Stimulated activated CD8-positive, alpha-beta memory T cell treated with anti-CD3 and anti-CD28 coated beads, Interleukin-15, amount 100 ng/mL, for 1 hour (primary cell): ENCODE measurements around the gene ECE1.

Source experiments
- DNase-seq: peaks from one replicate; pipeline ENCODE4 v3.0.0-alpha.2; 2020; ENCODE audit warnings: low read depth

ECE1 gene

DNA sequence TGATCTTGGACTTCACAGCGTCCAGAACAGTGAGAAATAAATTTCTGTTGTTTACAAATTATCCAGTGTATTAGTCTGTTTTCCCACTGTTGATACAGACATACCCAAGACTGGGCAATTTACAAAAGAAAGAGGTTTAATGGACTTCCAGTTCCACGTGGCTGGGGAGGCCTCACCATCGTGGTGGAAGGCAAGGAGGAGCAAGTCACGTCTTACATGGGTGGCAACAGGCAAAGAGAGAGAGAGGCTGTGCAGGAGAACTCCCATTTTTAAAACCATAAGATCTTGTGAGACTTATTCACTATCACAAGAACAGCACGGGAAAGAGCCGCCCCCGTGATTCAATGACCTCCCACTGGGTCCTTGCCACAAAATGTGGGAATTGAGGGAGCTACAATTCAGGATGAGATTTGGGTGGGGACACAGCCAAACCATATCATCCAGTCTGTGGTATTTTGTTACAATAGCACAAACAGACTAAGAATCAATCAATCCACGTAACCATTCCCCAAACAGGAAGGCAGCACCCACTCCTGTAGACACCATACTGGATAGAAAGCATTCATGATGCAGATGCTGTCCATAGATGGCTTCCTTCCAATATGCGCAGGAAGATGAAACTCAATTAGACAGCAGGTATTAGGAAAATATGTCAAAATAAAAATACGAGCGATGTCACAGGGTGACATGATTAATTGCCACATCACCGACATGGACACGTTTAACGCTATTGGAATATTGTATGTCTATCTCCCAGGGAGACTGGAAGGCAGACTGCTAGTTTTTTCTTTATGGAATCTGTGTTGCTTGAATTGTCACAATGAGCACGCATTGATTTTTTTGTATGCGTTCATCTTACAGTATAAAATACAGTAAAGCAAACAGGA, 22.8 kb downstream of the ECE1 start:
- no peak for DNase-seq

DNA sequence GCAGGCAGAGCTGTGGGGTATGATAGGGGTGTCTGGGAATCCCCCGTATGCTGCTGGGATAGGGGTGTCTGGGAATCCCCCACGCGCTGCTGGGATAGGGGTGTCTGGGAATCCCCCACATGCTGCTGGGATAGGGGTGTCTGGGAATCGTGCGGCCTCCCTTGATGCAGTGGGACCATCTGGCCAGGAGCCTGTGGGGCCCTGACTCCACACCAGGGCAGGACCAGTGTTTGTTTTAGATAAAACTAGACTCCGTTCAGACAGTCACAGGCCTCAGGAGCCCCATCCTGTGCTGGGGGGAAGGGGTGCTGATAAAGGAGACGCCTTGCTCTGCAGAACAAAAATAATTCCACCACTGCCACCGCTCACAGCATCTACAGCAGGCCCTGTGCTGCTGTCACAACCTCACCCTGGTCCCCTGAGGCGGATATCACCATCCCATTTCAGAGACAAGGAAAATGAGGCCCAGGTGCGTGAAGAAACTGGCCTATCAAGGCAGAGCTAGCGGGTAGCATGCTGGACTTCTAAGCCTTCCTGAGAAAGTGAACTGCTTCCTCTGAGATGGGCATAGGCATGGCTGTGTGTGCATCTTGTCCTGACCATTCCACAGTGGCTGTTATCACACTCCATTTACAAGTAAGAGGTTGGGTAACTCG, 24.0 kb downstream of the ECE1 start:
- DNase-seq: no peak

DNA sequence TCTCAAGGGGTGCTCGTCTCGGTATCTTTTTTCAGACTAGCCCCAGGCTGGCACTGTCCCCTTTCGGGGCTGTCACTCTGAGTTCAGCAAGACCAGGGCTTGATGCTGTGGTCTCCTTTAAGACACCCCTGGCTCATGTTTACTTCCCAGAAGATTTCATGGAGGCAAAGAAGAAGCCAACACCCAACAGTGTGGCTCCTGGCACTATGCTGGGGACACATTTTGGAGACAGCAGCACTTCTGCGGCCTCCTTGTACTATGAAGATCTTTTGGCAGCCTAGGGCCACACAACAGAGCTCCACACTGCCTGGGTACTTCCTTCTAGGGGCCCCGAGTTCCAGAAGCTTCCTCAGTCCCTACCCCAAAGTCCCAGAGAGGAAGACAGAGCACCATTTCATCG, 24.6 kb downstream of the ECE1 start:
- DNase-seq: no peak

DNA sequence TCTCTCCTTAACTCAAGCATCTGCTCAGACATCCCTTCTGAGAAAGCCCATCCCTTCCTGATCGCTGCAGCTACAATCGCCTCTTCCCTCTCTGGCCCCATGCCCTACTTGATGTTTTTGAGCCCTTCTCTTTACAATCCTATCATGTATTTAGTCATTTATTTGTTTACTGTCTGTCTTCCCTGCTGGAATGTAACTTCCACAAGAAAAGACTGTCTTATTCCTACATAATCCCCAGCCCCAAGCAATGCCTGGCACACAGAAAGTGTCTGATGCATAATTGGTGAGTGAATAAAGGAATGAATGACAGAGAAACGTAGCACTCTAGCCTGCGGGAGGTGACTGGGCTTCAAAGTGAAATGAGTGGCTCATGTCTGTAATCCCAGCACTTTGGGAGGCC, 25.4 kb downstream of the ECE1 start:
- DNase-seq: no peak

DNA sequence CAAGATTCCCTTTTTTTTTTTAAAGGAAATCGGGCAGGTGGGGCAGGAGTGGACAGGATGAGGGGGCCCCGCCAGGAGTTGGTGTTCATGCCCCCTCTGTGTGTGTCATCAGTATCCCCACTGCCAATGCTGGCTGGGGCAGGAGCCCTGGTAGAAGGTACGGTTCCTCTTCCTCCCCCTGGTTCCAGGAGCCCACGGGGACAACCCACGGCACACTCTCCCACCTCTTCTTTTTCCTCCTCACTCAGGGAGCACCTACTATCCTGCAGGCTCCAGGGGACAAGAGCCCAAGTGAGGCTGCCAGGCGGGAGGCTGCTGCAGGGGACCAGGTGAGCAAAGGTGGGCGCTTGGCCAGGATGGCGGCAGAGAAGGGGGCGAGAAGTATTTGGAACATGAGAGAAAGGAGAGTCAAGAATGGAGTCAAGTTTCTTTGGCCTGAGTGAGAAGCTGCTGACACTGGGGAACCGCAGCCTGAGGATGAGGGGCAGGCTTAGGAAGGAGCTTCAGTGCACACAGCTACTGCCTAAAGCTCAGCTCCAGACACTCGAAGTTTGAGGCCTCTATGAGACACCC, 26.5 kb downstream of the ECE1 start:
- no peak for DNase-seq

DNA sequence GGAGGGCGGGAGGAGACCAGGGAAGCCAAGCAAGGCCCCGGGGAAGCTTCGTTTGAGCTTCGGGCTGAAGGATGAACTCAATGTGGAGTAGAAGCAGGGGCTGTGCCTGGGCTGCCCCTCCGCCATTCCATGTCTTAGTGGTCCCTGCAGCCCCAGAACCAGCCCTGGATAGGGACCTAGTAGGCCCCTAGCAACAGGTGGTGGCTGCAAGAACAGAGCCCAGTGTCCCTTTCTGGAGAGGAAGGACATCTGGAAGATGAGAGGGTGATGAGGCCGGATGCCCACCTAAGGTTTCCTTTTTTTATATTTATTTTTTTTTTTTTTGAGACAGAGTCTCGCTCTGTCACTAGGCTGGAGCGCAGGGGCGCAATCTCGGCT, 27.2 kb downstream of the ECE1 start:
- no peak for DNase-seq

DNA sequence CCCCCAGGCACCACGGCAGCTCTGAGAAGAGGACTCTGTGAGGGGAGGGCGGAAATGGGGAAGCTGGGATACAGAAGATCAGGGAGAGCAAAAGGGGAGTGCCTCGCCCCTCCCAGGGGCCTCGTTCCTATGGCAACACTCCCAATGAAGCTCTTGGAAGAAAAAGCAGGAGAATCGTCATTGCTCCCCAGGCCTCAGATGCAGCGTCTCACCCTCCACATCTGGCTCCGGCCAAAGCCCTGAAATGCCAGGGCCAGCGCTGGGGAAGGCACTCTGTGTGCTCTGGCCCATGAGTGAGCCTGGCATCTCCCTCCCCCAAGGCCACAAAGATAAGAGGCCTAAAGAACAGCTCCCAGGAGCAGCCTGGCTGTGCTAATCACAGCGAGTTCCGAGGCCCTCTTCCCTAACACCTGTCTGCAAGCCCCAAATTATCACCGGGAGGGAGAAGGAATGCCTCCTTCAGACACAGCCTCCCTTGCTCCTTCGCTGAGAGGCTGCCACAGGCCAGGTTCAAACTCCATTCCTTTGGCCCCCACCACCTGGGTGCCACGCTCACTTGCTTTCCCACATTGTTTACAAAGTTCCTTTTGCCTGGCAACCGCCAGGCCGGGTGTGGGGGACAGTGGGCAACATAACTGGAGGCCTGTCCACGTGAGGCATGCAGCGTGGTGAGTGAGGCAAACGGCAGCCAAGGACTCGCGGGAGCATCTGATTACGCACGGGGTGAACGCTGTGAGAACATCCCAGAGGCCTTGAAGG, 27.8 kb downstream of the ECE1 start:
- no peak for DNase-seq

DNA sequence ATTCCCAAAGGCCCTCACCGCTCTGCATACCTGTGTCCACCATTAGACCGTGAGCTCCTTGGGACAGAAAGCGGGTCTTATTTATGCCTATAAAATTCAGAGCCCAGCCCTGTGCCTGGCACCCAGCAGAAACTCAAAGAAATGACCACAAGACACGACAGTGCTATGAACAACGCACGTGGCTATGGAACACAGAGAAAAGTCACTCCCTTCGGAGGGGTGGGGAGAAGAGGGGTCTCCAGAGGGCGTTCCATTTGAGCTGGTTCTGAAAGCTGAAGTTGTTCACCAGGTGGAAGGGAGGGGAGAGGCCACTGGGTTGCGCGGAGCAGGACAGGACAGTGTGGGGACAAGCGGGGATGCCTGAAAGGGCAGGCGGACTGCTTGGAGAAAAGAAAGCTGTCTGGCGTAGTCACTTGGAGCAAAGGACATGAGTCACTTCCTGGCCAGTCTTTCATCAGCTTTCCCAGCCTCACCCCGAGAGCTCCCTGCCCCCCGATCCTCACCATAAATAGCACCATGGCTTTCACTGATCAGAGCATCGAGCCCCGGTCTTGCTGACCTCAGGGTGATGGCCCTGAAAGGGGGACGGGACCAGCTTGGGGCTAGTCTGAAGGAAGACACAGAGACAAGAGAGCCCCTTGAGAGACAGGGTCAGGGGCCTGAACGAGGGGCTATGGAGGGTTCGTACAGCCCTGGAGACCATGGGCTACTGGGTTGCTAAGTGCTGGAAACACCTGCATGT, 28.5 kb downstream of the ECE1 start:
- DNase-seq: no peak

DNA sequence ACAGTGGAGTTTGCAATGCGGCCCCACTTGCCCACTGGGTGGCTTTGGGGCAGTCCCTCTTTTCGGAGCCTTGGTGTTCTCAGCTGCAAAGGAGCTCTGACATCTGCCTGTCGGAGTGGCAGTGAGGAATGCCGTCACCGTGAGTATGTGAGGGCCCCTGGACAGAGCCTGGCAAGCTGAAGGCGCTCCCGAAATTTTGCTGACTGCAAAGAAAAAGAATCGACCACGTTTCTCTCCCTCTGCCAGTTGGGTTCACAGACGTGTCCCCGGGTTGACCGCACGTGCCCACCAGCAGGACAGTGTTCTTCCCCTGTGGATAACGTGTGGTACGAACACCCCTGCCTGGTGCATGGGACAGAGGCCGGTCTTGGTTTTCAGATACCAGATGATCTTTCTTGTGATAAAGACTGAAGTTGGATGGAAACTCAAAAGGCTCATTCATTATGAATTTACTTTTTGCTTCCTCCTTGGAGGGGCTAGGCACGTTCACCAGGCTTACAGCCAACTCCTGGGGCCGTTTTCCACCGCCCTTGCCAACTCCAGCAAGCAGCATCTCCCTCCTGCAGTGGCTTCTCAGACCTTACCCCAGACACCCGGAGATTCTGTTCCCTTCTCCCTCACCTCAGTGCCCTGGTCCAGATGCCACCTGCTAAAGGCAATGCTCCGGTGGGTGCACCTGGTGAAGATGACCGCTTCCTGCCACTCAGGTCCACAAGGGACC, 29.7 kb downstream of the ECE1 start:
- no peak for DNase-seq

DNA sequence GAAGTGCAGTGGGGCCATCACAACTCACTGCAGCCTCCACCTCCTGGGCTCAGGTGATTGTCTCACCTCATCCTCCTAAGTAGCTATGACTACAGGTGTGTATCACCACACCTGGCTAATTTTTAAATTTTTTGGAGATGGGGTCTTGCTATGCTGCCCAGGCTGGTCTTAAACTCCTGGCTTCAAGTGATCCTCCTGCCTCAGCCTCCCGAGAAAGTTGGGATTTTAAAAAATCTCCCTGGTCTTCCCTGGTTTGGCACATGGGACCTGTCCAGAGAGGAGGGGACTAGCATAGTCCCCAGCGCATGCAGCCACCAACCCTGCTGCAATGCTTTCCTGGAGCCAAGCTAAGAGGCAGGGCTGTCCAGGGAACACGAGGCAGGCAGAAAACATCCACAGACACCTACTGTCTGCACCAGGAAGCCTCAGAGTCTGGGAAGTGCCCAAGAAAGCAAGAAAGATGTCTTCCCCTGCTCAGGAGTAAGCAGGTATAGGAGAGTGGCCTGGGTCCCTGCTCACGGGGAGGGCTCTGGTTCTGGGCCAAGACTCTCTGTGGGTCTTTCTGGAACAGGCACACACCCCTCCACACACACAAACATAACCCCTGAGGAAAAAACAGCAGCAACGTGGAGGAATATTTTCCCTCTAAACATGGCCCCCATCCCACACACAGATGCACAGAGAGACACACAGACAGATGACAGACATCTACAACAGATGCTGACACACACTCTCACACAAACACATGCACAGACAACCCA, 30.8 kb downstream of the ECE1 start:
- no peak for DNase-seq

DNA sequence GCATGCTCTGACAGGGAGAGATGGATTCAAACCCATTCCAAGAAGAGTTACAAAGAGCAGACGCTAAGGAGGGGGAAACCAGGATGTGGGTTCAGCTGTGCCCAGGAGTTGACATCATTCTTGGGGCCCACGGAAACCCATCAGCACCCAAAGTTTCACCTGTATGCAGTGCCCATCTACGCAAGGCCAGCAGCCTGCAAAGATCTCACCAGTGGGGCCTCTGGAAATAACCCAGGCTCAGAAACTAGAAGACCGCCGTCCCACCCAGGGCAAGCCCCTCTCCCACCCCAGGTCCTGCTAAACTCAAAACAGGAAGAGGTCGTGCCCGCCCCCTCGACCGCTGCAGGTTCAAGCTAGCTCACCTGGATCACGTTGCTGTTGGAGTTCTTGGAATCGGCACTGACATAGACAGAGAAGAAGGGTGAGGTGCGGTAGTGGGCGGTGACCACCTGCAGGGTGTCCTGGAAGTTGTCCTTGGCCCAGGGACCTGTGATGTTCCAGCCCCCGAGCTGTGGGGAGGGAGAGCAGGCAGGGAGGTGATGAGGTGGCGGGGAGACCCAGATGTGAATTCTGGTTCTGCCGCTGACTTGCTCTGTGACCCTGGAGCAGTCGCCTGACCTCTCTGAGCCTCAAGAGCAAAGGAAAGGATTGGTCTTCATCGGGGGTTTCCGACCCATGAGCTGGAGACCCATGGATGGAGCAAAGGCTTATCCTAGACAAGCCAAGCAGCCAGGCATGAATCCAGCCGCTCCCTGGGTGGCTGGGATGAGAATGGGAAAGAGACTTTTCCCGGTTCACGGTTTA, 31.7 kb downstream of the ECE1 start:
- DNase-seq: no peak

DNA sequence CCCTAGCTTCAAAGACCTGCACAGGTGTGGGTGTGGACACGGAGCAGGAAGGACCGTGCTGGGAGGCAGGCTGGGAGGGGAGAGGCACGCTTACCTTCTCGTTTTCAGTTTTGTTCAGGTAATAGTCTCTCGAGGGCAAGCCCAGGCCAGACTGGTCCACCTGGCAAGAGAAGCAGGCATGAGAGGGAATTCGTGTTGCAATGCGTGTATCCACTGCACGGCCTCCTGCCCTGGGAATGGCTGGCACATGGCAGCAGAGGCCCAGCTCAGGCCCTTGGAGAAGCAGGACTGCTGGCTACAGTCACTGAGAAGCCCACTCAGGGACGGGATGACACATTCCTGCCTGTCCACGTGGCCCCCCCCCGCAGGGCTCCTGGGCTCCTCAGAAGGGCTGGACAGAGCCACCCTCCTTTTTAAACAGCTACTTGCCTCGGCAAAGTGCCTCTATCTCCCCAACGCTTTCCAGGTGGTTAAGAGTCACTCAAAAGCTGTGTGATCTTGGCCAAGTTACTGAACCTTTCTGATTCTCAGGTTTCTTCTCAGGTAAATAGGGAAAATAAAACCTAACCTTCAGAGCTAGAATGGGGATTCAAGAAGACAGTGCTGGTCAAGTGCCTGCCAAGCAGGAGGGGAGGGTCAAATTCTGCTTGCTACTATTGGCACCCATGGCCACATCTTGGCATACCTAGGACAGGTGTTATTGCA, 32.7 kb downstream of the ECE1 start:
- no peak for DNase-seq

DNA sequence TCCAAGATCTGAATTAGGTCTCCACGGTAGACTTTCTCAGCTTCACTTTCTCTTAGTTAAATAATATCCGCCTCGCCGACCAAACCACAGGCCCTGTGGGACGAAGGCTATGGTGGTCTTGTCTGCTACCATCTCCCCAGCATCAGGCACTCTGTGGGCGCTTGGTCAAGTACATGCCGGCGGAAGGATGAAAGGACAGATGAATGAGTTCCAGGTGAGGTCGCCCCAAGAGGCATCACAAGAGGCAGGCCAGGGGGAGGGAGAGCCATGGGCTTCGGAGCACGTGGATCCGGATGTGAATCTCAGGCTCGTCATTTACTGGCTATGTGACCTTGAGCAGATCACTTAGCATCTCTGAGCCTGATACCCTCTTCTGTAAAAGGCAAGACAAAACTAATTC, 33.5 kb downstream of the ECE1 start:
- no peak for DNase-seq

DNA sequence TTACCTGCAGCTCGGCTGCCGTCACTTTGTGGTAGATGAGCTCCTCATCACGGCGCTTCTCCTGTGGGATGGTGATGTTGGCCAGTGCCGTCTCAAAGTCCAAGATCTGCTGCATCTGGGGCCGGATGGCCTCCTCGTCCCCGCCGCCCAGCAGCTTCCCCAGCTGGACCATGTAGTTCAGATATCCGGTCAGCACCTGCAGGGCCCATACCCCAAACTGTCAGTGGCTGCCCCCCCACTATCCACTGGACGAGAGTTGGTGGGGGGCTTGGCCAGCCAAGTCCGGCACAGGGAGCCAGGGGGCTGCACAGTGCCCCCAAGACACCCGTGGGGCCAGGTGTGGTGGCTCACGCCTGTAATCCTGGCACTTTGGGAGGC, 34.3 kb downstream of the ECE1 start:
- DNase-seq: no peak

DNA sequence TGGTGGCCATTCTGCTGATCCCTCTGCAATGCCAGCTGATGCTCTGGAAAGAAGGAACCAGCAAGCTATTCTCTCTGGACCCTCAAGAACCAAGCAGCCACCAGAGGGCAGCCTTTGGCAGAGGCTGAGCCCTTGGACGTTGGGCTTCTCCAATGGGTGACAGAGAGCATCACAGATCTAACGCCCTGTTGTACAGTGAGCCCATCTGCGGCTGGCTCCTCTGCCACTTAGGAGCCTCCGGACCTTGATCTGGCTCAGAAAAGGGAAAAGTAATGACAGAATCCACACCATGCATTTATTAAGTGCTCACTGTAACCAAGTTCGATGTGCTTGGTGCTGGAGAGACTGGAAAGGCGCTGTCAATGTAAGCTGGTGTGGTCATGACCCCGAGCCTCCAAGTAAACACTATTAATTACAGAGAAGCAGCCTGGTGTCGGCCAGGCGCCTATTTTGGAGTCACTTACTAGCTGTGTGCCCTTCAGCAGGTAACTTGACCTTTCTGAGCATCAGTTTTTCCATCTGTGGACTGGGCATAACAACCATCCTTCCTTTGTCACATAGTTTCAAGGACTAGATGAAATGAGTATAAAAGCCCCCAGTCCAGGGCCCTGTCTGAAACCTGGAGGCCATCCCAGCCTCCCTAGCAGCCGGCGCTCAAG, 34.9 kb downstream of the ECE1 start:
- DNase-seq: peak; percentile 75

DNA sequence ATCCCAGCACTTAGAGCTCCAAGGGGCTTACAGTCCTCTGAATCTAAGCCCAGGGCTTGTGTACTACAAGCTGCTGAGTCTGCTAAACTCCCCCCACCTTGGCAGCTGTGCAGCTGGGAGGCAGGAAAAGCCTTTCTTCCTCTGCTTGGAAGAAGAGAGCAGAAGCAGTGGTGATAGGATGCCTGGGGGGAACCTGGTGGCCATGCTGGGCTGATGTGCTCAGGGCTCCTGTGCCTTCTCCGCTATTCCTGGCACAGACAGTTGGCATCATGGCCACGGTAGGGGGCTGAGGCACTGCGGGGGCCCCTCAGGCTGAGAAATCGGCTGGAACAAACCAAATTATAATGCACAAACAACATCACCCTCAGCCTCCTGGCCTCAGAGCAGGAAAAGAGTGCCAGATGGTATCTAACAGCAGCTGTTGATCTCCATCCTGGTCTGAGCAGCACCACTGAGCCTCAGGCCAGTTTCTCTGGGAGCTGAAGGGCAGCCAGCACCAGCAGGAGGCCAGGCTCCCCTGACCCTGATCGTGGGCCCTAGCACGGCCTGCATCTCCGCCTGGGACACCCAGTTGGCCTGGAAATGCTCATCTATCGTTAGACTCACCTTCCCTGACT, 35.8 kb downstream of the ECE1 start:
- DNase-seq: no peak

DNA sequence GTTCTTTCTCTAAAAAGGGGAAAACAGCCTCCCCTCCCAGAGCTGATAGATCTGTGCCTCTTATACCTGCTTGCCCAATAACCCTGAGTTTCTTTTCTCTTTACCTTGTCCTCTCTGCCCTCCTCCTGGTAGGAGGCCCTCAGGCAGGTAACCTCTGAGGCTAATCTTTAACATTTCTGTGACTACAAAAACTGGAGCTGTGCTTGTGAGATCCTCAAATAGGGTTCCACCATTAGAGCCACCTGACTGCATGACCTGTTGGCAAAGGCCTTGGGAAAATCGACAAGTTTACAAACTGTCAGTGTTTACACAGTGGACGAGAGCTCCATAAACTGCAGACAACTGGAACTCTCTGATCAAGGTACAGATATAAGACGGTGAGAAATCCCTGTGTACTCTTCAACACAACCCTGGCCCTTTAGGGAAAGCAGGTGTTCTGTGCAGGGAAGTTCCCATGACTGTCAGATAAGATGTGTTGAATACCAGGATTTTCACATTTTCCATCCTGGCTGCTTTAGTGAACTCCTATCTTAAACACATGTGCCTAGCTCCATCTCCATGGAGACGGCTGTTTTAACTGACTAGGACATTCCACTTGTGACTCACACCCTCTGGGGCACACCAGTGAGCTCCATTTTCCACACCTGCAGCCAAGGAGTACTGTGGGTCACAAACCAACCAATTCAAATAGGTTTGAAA, 38.3 kb downstream of the ECE1 start:
- no peak for DNase-seq
